GM19397 (cell line): ENCODE measurements around the gene UBE2D1.

Experiments used
- ATAC-seq: cut with Tn5 transposase; IDR thresholded peaks from one replicate; pipeline ENCODE4 v1.9.1; 2021; ENCODE audit warnings: mild to moderate bottlenecking, moderate library complexity; ENCODE audit not compliant: unreplicated experiment

The UBE2D1 gene

DNA sequence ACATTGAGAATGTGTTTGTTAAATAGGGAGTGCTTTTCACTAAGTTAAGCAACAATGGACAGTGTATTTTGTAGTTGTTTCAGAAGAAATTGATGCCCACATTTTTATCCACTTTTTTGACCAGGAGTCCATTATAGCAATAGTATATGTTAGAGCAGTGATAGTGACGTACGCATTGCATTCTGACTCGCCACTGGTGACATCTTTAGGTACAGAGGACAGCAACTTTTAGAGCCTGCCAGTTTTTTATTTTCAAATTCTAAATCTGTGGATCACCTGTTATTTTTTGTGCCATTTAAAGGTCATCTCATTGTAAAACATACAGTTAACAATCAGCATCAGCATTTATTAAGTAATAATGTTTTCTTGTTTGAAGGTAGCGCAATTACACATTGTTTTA lies 1.4 kb downstream of the UBE2D1 start:
- no peak for ATAC-seq

DNA sequence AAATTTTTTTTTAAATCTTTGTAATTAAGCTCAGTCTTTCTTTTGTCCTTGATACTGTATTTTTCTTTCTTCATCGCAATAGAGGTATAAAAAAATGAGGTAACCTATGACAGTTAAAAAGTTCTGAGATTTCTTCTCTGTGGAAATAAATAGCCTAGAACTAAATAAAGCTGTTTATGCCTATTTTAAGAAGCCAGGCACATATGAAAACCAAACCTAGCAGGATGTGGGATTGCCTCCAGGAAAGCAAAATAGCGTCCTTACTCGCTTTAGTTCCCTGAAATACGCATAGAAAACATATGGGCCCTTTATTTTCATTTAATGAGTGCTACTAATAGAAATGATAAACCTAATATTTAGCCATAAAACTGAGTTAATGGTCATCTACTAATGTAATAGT lies 6.6 kb downstream of the UBE2D1 start:
- no peak for ATAC-seq

DNA sequence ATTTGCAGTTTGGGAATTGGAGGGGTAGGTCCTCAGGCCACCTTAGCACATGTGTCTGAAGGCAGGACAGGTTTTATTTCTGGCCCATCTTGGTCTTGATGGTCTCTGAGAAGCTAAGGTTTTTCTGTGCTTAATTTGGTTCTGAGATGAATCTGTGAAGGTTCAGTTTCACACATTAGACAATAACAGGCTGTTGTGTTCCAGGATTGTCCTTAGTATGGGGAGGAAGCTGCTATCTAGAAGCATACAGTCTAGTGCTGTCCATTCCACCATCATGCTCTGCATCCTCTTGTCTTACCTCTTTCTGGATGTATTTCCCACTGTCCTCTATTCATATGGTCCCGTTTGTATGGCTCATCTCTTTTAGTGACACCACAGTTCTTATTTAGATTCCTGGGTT lies 7.1 kb downstream of the UBE2D1 start:
- no peak for ATAC-seq

DNA sequence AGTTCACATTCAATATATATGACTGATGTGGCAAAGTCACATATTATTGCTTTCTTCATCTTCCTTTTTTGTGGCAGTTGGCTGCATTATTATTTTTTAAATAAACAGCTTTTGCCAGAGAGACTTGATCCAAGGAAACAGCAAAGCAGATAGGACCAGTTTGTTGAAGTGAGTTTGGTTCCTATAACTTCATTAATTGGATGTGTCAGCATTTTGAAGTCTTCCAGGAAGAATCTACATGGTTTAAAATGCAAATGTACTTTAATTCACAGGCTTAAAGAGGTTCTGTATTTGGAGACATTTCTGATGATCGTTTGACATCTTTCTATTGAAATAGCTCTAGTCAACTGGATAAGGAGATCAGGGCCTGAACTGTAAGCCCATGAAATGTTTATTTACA lies 13.2 kb downstream of the UBE2D1 start:
- no peak for ATAC-seq

DNA sequence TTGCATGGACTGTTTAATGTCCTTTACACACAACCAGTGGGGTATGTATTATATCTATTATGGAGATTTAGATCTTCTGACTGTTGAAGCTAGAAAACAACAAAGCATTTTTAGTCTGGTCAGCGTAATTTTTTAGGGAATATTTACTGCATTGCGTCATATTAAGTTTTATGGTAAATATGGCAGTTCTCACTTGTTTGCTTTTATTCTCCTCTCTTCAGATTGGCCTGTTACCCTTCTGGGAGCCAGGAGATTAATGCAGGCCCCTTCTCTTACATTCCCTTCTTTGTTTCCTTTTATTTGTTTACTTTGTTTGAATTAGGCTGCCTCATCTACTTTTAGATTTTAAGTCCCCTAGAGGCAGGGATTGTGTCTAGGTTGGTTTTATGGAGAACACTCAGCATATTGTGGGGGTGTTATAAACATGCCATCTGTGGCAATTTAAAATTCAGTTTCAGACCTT lies 13.8 kb downstream of the UBE2D1 start:
- no peak for ATAC-seq

DNA sequence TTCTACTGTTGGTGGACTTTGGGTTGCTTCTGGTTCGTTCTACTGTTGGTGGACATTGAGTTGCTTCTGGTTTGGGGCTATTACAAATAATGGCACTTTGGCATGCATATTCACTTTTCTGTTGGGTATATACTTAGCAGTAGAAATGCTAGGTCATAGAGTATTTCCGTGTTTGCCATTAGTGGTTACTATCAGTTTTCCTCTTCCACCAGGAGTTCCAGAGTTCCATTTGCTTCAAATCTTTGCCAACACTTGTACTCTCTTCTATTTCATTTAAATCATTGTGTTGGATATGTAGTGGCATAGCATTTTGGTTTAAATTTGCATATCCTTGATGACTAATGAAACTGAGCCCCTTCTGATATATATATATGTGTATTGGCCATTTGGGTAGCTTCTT lies 15.2 kb downstream of the UBE2D1 start:
- ATAC-seq = no peak

DNA sequence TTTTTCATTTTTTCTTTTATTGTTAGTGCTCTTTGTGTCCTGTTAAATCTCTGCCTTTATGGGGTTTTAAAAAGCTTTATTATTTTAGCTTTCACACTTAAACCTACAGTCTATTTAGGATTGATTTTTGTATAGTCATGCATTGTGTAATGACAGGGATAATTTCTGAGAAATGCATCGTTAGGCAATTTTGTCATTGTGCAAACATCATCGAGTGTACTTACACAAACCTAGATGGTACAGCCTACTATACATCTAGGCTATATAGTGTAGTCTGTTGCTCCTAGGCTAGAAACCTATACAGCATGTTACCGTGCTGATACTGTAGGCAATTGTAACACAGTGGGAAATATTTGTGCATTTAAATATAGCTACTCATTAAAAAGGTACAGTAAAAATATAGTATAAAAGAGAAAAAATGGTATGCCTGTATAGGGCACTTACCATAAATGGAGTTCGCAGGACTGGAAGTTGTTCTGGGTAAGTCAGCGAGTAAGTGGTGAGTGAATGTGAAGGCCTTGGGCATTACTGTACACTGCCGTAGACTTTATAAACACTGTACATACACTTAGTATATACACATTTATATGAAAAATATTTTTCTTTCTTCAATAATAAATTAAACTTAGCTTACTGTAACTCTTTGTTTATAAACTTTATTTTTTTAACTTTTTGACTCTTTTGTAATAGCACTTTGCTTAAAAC lies 16.0 kb downstream of the UBE2D1 start:
- no peak for ATAC-seq

DNA sequence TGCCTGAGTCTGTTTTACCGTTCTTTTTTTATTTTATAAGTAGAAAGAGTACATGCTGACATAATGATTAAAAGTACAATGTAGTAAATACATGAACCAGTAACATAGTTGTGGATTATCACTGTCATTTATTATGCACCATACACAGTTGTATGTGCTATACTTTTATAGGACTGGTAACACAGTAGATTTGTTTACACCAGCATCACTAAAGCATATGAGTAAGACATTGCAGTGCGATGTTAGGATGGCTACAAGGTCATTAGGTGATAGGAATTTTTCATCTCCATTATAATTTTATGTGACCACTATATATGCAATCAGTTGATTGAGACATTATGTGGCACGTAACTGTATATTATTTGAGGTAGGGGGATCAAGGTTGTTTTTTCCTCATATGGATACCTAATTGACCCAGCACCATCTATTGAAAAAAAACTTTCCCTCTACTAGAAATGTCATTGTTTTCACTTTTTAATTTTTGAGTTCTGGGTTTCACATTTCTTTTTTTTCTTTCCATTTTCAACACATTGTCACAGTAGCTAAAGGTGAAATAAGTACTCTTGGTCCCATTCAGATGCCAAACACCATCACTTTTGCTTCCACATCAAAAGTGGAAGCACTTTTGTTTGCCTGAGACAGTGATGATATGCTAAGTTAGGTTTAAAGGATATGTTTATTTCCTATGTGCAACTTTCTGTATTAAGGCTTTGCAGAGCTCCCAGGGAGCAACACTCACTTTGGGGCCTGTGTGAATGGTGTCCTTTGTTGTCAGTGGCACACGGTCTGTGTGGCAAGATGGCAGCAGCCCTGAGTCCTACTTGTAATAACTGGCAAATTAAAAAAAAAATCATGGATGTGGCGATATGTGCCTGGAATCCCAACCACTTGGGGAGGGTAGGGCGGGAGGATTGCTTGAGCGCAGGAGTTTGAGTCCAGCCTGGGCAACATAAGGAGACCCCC lies 17.1 kb downstream of the UBE2D1 start:
- ATAC-seq = no peak

DNA sequence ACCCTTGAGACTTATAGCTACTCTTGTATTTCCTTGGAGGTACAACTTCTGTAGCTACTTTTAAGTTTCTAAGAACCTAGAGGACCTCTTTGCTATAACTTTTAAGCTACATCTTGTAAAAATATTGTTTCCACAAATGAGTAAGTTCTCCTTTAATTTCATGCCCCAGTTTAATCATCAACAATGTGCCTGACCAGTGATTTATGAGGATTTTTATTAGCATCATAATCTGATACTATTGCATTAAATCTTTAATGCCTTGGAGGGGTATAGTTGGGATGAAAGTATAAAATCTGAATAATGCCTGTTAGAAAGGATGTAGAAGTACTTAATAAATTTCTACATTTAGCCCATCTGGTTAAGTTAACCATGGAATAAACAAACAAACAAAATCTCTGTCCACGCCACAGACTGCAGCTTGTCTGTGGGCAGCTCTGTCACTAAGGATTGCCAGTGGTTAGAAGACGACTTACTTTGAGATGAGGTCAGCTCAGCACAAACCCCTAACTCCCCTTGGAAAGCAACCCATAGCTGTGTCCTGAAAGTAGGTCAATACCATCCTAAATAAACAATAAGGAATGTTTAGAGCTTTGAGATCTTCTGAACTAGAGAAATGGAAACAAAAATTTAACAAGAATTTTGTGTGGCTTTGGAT lies 18.3 kb downstream of the UBE2D1 start:
- ATAC-seq = no peak

DNA sequence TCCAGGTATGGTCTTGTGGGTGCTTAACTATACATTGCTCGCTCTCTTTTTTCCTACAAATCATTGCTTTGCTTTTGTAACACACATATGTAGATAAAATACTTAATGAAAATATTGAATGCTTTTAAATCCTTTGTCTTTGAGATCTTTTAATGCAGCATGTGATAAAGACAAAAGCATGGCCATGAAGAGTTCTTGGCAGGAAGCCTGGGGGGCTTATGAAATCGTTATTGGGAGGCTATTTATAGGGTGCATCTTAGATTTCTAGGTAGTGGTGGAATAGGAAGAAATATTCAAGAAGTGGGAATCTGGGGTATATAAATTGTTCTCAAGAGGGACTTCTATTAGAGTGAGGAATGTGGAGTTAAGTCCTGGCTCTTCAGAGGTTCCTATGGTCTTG lies 21.9 kb downstream of the UBE2D1 start:
- ATAC-seq = no peak

DNA sequence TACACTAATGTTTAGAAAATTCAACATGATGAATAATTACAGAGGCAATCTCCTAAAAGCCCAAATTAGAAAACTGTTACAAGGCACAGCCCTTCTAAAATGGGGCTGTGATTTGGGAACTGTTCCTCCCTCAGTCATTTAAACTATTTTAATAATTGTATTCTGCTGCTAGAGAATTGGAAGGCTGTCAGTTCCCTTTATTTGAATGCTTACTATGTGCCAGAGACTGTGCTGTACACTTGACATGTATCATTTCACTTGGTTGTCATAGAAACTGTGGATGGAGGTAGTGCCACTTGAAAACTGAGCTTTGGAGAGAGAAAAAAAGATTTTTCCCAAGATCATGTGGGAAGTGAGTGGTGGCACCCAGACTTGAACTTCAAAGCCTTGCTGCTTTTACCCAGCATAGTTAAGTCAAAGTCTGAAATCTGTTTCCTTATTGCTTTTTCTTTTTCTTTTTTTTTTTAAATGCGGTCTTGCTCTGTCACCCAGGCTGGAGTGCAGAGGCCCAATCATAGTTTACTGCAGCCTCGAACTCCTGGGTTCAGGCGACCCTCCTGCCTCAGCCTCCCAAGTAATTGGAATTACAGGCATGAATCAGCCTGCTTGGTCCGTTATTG lies 23.6 kb downstream of the UBE2D1 start:
- no peak for ATAC-seq

DNA sequence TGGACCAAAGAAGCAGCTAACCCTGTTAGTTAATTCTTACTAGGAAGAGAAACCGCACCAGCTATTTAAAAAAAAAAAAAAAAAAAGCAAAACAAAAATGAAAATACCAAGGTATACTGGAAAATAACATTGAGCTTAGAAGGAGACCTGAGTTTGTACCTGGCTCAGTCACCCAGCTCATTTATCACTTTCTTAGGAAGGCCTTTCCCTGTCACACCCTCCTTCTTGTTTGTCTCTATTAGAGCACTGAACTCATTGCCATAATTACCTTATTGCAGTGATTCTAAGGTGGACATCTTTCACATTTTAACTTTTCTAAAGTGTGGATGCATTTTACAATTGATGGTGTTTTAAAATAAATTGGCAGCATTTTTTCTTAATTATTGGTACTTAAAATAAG lies 24.1 kb downstream of the UBE2D1 start:
- no peak for ATAC-seq

DNA sequence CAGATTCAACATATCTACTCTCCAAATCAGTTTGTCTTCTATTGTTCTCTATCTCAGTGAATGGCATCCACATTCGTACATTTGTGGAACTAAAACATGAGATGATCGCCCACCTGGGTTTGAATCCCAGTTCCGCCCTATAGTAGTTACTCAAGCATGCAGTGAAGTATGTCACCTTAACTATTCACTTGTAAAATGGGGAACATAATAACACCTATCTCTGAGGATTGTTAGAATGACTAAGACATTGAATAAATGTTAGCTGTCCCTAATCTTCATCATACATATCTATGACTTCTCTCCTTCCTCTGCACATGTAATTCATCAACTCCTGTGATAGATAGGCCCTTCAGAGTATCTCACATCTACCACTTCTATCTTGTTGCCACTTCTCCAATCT lies 24.7 kb downstream of the UBE2D1 start:
- ATAC-seq = no peak

DNA sequence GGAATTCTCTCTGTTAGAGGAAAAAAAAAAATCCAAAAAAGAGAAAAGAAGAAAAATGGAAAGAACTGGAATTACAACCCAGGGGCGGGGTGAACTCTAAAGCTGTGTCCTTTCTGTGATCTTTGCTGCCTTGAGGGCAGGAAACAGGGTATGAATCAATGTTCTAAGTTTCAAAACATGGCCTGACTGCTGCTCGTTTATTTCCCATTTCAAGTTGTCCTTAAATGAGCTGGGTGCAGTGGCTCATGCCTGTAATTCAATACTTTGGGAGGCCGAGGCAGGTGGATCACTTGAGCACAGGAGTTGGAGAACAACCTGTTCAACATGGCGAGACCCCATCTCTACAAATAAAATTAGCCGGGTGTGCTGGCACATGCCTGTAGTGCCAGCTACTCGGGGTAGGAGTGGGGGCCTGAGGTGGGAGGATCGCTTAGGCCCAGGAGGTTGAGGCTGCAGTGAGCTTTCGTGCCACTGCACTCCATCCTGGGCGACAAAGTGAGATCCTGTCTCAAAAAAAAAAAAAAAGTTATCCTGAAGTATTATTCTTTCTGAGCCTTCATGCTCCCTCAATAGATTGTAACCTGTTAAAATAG lies 25.7 kb downstream of the UBE2D1 start:
- no peak for ATAC-seq

DNA sequence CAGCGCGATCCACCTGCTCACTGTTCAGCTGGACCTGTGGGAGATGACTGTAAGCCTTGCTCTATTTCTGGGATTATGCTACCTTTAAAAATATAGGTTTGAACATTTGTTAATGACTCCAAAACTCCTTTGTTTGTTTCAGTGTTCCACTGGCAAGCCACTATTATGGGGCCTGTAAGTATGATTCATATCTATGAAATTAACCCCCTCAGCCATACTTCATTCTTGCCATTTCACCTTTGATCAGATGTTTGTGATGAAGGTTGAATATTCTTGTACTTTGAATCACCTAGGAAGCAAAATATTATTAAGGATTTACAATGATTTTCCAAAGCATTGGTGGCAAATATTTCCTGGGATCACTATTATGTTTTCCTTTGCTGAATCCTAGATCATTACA lies 26.5 kb downstream of the UBE2D1 start:
- ATAC-seq = no peak

DNA sequence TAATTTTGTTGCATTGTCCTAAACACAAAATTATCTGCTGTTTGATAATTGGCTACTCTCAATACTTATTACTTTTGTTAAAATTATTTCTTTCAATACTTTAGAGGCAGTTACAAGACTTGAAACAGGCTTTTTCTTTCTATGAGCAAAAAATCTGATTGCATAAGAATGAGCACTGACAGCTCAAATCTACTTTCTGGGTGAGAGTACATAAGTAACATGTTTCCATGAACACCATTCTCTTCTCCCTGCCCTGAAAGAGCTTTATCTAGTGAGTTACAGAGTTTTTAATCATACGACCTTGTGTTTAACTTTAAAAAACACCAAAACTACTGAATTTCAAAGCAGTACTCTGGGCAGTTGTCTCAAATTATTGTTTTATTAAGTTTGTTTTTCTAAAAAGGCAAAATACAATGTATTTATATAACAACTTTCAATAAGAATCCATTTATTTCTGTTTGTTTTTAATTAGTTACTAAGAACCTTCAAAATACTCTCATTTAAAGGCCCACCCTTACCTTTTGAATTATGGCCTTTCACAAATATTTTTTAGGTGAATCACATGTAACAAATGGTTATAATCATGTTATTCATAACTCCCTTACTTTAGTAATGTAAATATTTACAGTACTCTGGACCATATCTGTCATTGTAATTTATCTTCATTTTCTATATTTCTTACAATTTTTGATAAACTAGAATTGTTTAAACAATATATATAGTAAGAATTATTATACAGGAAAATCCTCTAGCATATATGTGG lies 27.4 kb downstream of the UBE2D1 start:
- ATAC-seq = no peak

DNA sequence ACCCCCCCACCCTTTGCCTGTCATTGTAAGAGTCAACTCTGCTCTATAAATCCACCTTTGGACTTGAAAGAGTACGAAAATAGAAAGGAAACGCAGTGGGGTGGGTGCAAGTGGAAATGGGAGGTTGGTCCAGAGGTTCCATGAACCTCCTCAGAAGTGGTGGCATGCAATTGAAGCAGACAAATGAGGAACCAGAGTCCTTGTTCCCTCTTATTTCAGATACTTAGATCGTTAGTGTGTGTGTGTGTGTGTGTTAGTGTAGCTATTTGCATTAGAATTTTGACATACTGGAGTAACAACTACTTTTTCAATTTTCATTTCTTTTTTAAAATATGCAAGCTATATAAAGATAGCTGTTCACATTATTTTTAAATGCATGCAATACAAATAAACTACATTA lies 32.3 kb downstream of the UBE2D1 start:
- ATAC-seq = no peak

DNA sequence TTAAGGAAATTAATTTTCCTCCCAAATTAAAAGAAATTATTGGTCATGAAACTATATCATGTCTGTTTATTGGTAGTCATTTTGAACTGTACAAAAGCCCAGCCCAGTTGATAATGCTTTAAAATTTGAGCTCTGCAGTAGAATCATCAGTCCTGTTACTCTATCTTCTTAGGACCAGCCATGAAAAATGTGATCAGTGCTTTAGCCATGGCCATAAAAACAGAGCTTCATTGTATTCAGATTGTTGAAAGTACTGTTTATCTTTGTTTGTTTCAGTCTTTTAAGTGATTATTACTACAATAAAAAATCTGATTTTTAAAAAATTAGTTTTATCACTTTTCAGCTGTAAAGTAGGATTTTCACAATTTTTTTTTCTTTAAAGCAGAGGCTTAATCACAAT lies 36.7 kb downstream of the UBE2D1 start:
- no peak for ATAC-seq

DNA sequence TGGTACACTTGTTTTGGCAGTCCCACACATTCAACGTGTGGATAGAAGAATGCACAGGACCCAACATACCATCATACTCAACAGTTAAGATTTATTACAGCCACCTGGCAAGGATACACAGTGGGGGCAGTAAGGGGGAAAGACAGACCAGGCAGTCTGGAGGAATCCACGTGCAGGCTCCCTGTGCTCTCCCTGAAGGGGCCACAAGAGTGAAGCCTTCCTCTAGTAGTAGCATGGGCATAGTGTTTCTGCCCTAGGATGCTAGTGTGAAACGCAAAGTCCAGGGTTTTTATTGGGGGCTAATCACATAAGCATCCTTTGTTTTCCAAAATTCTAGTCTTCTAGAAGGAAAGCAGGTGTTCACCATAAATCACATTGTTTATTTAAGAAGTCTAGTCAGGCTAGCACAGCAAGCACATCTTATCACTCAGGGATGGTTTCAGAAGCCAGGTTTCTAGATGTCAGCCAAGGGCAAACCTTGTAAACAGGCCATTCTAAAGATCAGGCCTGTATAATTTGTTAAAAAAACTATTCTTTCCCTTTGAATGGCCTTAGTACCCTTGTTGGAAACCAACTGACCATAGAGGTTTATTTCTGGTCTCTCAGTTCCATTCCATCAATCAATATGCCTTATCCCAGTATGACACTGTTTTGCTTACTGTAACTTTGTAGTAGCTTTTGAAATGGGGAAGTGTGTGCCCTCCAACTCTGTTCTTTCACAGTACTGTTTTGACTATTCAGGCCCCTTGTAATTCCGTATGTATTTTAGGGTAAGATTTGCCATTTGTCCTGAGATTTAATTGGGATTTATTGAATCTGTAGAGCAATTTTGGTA lies 38.0 kb downstream of the UBE2D1 start:
- no peak for ATAC-seq
